Sigmoid colon (tissue), 4 donors: ENCODE results near the gene SNHG17.

Source experiments
- POLR2A ChIP-seq, 2 donors: fragments of 450-650 bp; IDR thresholded peaks; one replicate each; pipeline ENCODE4 v1.6.1; 2016; ENCODE audit warnings: antibody characterized with exemption in 2 of 2, mild to moderate bottlenecking in 2 of 2, moderate library complexity in 2 of 2
- POLR2AphosphoS5 ChIP-seq, 4 donors: sonication (generic); formaldehyde crosslinking; IDR thresholded peaks; one replicate each; pipeline ENCODE4 v1.6.1; 2017; ENCODE audit warnings: antibody characterized with exemption in 4 of 4
- TF ChIP-seq, protein P1 (sequence below), 4 experiments: fragments of 450-650 bp in 3 of 4; fragments of 200-600 bp in 1 of 4; IDR thresholded peaks; one replicate each; pipeline ENCODE4 v1.5.1; 2016 to 2019; ENCODE audit warnings: antibody characterized with exemption in 4 of 4, mild to moderate bottlenecking in 3 of 4, moderate library complexity in 2 of 4

DNA sequence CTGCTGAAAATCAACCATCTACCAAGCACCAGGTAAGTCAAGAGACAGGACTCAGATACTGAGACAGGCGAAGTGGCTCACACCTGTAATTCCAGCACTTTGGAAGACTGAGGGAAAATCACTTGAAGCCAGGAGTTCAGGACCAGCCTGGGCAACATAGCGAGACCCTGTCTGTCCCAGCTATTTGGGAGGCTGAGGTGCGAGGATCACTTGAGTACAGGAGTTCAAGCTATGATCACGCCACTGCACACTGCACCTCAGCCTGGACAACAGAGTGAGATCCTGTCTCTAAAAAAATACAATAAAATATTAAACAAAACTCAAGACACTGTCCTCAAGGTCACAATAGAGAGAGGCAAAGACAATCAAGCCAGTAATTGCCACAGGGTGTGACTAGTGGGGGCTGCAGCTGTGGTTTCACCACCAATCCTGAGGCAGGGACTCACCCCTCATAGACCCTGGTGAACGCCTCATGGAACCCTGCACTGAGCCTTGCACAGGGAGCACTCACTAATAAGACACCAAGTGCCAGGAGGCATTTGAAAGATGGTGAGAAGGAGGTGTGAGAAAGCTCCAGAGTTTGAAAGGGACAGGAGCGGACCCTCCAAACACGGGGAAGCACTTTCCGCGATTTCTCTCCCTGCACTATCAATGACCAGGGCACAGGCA is 1.7 kb downstream of the SNHG17 start:
- TF ChIP-seq POLR2A (IDR thresholded peaks at IDR 0.05) (no peak), POLR2AphosphoS5 (IDR thresholded peaks at IDR 0.05) (no peak)
- TF ChIP-seq, protein P1, sequence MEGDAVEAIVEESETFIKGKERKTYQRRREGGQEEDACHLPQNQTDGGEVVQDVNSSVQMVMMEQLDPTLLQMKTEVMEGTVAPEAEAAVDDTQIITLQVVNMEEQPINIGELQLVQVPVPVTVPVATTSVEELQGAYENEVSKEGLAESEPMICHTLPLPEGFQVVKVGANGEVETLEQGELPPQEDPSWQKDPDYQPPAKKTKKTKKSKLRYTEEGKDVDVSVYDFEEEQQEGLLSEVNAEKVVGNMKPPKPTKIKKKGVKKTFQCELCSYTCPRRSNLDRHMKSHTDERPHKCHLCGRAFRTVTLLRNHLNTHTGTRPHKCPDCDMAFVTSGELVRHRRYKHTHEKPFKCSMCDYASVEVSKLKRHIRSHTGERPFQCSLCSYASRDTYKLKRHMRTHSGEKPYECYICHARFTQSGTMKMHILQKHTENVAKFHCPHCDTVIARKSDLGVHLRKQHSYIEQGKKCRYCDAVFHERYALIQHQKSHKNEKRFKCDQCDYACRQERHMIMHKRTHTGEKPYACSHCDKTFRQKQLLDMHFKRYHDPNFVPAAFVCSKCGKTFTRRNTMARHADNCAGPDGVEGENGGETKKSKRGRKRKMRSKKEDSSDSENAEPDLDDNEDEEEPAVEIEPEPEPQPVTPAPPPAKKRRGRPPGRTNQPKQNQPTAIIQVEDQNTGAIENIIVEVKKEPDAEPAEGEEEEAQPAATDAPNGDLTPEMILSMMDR (IDR thresholded peaks at IDR 0.05): no peak
